HepG2 (cell line): ENCODE results near the gene KIF22. TPM values are rescaled to one million over a fixed set of nuclear protein-coding genes. Genes with fewer than 3 reads are reported as not detected.

ENCODE experiments used
- ARHGAP35 ChIP-seq: sonication (generic); formaldehyde crosslinking; IDR thresholded peaks from 2 replicates; pipeline ENCODE4 v1.9.0; 2022; ENCODE audit warnings: mild to moderate bottlenecking, inconsistent platforms, moderate library complexity, missing genetic modification reagents, borderline replicate concordance
- BCL3 ChIP-seq: sonication (generic); formaldehyde crosslinking; IDR thresholded peaks from 2 replicates; pipeline ENCODE4 v1.5.1; 2020; ENCODE audit warnings: mild to moderate bottlenecking, missing genetic modification reagents, moderate library complexity
- GLMP ChIP-seq: sonication (generic); formaldehyde crosslinking; IDR thresholded peaks from 2 replicates; pipeline ENCODE4 v1.9.0; 2021; ENCODE audit warnings: missing genetic modification reagents, mild to moderate bottlenecking, borderline replicate concordance
- HES4 ChIP-seq: sonication (generic); formaldehyde crosslinking; IDR thresholded peaks from 2 replicates; pipeline ENCODE4 v1.9.0; 2021; ENCODE audit warnings: mild to moderate bottlenecking, missing genetic modification reagents, borderline replicate concordance
- HNRNPLL ChIP-seq: fragments of 200-400 bp; formaldehyde crosslinking; IDR thresholded peaks from 2 replicates; pipeline ENCODE4 v1.6.1; 2017; ENCODE audit warnings: mild to moderate bottlenecking, low read depth, low read length; ENCODE audit not compliant: poor library complexity, severe bottlenecking
- MBNL3 ChIP-seq: fragments of 250-450 bp; sonication (Bioruptor Pico); conservative IDR thresholded peaks from 2 replicates; pipeline ENCODE4 v1.8.0; 2022; ENCODE audit warnings: mild to moderate bottlenecking, inconsistent platforms
- MEIS2 ChIP-seq: sonication (generic); formaldehyde crosslinking; IDR thresholded peaks from 2 replicates; pipeline ENCODE4 v1.9.0; 2021; ENCODE audit warnings: mild to moderate bottlenecking, missing genetic modification reagents
- REL ChIP-seq: sonication (generic); formaldehyde crosslinking; conservative IDR thresholded peaks from 2 replicates; pipeline ENCODE4 v1.8.0; 2022; ENCODE audit warnings: mild to moderate bottlenecking, missing genetic modification reagents, moderate library complexity
- SOX5 ChIP-seq: IDR thresholded peaks from 2 replicates; pipeline ENCODE4 v1.6.1; 2016; ENCODE audit warnings: borderline replicate concordance
- SPEN ChIP-seq: sonication (generic); formaldehyde crosslinking; IDR thresholded peaks from 2 replicates; pipeline ENCODE4 v1.5.1; 2020; ENCODE audit warnings: low read depth, mild to moderate bottlenecking, missing genetic modification reagents
- TBX2 ChIP-seq: sonication (generic); formaldehyde crosslinking; IDR thresholded peaks from 2 replicates; pipeline ENCODE4 v1.5.0; 2020; ENCODE audit warnings: missing genetic modification reagents, mild to moderate bottlenecking, borderline replicate concordance
- THRA ChIP-seq: sonication (generic); formaldehyde crosslinking; IDR thresholded peaks from 2 replicates; pipeline ENCODE4 v1.4.0; 2020; ENCODE audit warnings: missing genetic modification reagents, borderline replicate concordance
- UBTF ChIP-seq: sonication (generic); formaldehyde crosslinking; IDR thresholded peaks from 2 replicates; pipeline ENCODE4 v1.4.0; 2020; ENCODE audit warnings: mild to moderate bottlenecking, missing genetic modification reagents
- ZNF142 ChIP-seq: sonication (generic); formaldehyde crosslinking; IDR thresholded peaks from 2 replicates; pipeline ENCODE4 v1.4.0; 2020; ENCODE audit warnings: missing genetic modification reagents
- ZNF264 ChIP-seq: sonication (generic); formaldehyde crosslinking; IDR thresholded peaks from 2 replicates; pipeline ENCODE4 v1.4.0; 2020; ENCODE audit warnings: missing genetic modification reagents
- ZSCAN30 ChIP-seq: sonication (generic); formaldehyde crosslinking; IDR thresholded peaks from 2 replicates; pipeline ENCODE4 v1.5.0; 2020; ENCODE audit warnings: mild to moderate bottlenecking, missing genetic modification reagents
- polyA plus RNA-seq, 8 experiments: library from polyadenylated mRNA; depleted of rRNA in 3 of 8; stranded (reverse) in 7 of 8; unstranded in 1 of 8; fragments of >200 nt; fragmentation: Illumina TruSeq in 4 of 8; extraction: Trizol in 4 of 8; gene quantifications; 2 replicates each; pipeline versions ENCODE4 v1.2.1 to v1.2.3, GENCODE V29; 2011 to 2016; ENCODE audit warnings: low read depth in 4 of 8, missing spikeins in 1 of 8, mixed read lengths in 1 of 8; ENCODE audit not compliant: insufficient read depth in 1 of 8
- total RNA-seq, 5 experiments: library from RNA; depleted of rRNA; stranded (reverse); fragments of >200 nt; fragmentation: Illumina TruSeq; extraction: Trizol; gene quantifications; 2 replicates each; pipeline ENCODE4 v1.2.3, GENCODE V29; 2016; ENCODE audit warnings: low read depth in 1 of 5

Gene KIF22
- total and polyA plus RNA-seq, 2 of the 13 experiments (the other 11 are each of a cell fraction or from before 2014, with no cell fraction given) = 95.8 to 118 TPM

GRCh38 chr16:29790183-29790948, at the start of gene KIF22 (continued):
- TF ChIP-seq UBTF (CRISPR knock-in tag) (peak; percentile 94), SPEN (peak; percentile 90; the same call in 1 of the 2 replicates), ARHGAP35 (CRISPR knock-in tag) (peak; percentile 86), HES4 (CRISPR knock-in tag) (no peak), MEIS2 (CRISPR knock-in tag) (peak; percentile 61), ZSCAN30 (no peak), THRA (no peak; the same call in 1 of the 2 replicates), ZNF264 (CRISPR knock-in tag) (no peak; the same call in 1 of the 2 replicates), ZNF142 (CRISPR knock-in tag) (peak; percentile 88), GLMP (CRISPR knock-in tag) (no peak), BCL3 (0 out of 2 replicates have a peak, but pooled peaks have one; percentile 42), REL (CRISPR knock-in tag) (peak; percentile 90), TBX2 (CRISPR knock-in tag) (peak; percentile 93), MBNL3 (no peak), HNRNPLL (peak; percentile 91), SOX5 (CRISPR knock-in tag) (peak; percentile 60)
